HG03378 (cell line): ENCODE measurements around the gene EPHA10.
"Not testable (repeated sequence)": the region's sequence is repeated elsewhere in the genome, so short reads cannot be mapped to it uniquely, and the experiment has no call there.

Source experiments
- ATAC-seq: cut with Tn5 transposase; IDR thresholded peaks from one replicate; pipeline ENCODE4 v1.9.1; 2021; ENCODE audit warnings: mild to moderate bottlenecking, moderate library complexity; ENCODE audit not compliant: unreplicated experiment

The EPHA10 gene

DNA sequence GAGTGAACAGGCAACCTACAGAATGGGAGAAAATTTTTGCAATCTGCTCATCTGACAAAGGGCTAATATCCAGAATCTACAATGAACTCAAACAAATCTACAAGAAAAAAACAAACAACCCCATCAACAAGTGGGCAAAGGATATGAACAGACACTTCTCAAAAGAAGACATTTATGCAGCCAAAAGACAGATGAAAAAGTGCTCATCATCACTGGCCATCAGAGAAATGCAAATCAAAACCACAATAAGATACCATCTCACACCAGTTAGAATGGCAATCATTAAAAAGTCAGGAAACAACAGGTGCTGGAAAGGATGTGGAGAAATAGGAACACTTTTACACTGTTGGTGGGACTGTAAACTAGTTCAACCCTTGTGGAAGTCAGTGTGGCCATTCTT is 6.5 kb upstream of the EPHA10 start:
- not testable (repeated sequence) for ATAC-seq

DNA sequence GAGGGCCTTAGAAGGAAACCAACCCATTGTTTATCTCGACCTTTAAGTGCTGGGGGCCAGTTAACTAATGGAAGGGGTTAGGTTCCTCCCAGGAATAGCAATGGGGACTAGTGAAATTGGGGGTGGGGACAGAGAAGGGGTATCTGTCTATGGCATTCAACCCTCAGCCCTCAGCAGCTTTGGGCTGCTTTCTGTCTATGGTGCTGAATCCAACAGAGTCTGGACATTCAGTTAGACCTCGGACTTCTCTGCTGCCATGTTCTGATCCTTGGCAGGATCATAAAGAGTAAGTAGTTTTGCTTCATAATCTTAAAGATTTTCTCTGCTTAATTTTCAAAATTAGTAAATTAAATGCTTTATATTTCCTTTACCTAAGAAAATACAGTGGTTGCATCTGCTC is 2.6 kb upstream of the EPHA10 start:
- ATAC-seq: no peak

DNA sequence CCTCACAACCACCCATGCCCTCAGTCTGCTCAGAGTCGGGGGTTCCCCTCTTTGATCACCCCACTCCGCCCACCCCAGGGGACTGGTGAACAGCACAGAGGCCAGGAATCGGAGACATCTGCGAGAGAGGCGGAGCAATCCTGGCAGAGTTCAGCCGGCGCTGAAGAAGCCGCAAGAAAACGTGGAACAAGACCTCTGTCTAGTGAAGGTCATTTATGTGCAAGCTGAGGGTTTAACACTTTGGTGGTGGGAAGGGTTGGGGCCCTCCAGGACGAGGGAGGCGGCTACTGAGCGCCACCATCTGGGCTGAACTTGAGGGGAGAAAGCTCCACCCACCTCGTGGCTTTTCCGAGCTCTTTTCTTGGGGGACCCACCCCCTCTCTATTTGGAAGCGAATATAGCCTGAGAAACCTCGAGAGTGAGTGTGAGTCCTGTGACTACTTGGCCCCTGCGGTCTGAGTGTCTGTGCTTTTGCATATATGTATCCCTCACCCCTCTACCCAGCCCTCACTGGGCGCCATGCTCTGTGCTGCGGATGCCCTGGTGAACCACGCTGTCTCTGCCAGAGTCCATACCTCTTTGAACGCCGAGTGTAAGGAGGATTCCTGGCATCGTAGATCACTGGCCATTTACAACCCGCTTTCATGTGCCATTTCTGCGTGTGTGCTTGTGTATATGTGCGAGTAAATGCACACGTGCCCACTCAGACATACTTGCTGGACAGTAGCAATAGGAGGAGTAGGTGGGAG is 1.2 kb upstream of the EPHA10 start:
- ATAC-seq: no peak

DNA sequence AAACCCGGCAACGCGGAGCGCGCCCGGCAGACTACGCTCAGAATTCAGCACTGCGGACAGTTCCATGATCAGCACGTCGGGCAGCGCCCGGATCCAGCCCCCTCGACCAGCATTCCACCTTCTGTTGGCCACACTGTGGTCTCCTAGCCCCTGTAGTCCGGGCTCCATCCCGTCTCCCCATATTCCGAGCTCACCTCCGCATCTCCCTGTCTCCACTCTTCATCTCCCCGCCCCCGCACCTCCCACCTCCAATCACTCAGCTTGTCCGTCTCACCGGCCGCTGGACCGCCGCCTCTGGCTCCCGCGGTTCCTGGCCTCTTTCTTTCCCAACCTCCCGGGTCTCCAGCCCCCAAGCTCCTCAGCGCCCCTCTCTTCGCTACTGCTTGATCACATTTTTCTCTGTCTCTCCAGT is 500 bp downstream of the EPHA10 start:
- no peak for ATAC-seq

DNA sequence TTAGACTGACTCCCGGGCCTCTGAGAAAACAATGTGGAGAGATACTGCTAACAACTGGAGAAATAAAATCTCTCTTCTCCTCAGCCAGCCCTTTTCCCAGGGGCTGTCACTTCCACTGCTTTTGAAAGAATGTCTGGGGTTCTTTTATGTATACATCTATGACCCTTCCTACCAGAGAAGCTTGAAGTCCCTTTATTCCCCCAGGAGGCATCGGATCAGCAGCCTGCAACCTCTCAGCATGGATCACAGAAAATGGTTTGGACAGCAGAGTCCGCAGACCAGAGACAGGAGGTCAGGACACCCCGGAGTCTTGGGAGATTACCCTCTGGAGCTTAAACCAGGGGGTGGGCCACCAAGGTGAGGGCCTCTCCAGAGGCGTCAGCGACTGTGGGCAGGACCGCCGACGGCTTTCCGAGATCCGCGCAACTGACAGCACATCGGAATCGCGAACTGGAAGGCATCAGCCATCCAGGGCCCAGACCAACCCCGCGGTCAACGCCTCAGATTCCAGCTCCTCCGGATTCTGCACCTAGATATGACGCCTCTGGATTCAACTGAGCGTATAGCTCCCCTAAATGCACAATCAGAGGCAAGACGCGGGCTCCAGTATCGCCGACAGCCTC is 1.0 kb downstream of the EPHA10 start:
- no peak for ATAC-seq

DNA sequence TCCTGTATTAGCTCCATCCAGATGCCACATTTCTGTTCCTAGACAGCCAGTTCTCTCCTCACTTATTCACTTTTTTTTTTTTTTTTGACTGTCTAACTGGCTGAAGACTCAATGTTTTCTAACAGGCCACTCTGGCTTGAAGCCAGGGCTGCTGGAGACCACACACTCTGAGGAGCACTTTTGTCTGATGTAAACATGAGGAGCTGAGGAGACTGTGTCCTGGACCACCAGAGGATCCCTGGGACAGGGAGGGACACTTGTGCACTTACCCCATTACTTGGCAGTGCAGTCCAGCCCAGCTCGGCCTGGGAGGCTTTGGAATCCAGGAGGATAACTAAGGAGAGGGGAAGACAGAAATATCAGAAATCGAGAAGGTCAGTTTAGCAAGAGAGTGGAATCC is 2.4 kb downstream of the EPHA10 start:
- no peak for ATAC-seq

DNA sequence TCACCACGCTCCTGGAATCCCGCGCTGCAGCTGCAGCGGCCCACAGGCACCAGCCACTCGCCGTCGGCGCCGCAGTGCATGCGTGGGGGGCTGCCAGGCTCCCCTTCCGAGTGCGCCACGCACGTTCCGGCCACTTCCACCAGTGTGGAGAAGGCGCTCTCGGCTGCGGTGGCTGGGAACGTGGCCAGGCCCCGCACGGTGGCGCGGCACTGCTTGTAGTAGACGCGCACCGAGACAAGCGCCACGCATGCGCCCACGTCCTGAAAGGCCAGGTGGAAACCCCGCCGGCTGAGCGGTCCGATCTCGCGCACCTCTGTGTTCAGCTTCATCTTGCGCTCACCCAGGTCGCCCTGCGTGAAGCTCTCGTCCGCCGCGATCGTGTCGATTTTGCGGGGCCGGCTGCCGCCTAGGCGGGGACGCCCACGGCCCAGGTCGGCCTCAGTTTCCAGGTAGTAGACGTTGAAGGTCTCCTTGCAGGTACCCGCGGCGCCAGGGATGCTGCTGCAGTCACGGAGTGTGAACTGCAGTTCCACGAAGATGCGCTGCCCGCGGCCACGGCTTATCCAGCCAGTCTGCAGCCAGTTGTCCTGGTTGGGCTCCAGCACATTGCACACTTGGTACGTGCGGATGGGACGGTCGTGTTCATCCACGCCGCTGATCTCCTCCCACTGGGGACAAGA is 3.4 kb downstream of the EPHA10 start:
- ATAC-seq: no peak

DNA sequence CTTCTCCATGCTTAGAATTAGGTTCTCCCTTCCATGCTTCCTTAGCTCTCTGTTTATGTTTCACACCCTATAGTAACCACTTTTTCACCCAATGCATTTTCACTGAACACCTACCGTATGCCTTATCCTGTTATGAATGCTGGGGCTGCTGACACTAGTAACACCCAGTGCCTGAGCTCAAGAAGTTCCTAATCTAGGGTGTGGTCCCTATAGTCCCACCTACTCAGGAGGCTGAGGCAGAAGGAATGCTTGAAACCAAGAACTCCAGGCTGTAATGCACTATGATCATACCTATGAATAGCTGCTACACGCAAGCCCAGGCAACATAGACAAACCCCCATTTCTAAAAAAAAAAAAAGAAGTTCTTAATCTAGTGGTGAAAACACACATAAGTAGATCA is 5.5 kb downstream of the EPHA10 start:
- no peak for ATAC-seq

DNA sequence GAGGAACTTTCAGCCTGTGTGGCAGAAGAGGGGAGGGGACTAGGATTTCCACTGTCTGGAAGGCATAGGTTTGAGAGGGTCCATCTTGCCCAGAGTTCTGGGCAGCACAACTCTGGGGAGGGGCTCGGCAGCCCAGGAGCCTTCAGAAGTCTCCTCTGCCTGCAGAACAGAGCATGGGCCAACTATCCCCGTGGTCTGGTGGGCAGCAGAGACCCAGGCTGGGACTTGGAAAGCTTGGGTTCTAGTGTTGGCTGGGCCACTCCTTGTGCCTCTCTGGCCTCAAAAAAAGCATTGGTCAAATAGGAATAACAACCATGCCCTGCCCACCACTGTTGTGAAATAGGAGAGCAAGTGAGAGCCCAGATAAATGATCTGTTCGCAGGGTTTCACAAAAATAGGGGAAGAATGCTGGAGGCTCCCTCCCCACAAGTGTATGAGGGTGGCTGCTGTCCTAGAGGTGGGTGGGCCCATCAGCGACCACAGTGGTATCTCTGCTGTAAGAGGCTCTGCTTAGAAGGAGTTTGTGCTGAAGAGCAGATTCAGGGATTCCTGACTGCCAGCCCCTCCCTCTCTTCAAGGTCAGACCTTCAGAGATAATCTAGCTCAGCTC is 8.9 kb downstream of the EPHA10 start:
- no peak for ATAC-seq

DNA sequence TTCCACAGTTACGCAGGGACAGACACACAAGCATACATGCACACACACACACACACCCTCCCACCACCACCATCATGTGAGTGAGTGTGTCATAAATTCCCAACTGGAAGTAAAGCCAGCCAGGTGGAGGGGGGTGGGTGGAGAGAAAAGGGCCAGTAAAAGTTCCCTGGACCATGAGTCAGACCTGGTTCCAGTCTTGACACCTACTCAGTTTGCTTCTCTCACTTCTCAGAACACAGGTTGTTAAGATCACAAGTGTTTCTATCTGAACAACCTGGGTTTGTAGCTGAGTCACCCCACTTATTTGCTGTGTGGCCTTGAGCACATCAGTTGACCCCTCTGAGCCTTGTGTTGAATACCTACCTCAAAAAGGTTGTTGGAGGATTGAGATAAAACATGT is 9.6 kb downstream of the EPHA10 start:
- ATAC-seq: no peak

DNA sequence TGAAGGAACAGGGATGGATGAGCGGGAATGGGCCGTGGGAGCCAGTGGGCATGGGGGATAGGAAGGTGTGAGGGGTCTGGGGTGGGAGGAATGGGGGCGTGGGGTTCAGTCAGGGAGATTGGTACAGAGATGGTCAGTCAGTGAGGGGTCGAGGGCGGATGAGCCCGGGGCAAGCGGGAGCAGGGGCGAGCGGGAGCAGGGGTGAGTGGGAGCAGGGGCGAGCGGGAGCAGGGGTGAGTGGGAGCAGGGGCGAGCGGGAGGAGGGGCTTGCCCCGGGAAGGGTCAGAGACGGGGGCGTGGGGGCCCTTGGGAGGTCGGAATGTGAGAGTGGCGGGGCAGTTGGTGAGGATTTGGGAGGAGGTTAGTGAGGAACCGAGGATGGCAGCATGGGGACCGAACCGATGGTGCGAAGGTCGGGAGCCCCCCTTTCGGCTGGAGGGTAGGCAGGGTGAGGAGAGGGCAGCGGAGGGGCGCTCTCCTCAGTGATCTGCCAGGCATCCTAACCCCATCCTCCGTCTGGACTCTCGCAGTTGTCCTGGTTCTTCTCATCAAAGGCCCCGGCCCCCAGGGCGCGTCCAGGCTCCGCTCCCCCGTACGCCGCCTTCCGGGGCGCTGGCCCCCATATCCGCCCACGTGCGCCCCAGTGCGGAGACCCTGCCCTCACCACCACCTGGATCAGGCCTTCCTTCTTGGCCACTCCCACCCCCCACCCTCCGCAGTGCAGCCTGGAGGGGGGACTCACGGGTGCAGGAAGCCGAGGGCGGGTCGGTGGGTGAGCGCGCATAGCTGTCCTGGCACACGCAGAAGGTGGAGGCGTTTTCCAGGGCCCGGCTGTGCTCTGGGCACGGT is 11.2 kb downstream of the EPHA10 start:
- ATAC-seq: no peak

DNA sequence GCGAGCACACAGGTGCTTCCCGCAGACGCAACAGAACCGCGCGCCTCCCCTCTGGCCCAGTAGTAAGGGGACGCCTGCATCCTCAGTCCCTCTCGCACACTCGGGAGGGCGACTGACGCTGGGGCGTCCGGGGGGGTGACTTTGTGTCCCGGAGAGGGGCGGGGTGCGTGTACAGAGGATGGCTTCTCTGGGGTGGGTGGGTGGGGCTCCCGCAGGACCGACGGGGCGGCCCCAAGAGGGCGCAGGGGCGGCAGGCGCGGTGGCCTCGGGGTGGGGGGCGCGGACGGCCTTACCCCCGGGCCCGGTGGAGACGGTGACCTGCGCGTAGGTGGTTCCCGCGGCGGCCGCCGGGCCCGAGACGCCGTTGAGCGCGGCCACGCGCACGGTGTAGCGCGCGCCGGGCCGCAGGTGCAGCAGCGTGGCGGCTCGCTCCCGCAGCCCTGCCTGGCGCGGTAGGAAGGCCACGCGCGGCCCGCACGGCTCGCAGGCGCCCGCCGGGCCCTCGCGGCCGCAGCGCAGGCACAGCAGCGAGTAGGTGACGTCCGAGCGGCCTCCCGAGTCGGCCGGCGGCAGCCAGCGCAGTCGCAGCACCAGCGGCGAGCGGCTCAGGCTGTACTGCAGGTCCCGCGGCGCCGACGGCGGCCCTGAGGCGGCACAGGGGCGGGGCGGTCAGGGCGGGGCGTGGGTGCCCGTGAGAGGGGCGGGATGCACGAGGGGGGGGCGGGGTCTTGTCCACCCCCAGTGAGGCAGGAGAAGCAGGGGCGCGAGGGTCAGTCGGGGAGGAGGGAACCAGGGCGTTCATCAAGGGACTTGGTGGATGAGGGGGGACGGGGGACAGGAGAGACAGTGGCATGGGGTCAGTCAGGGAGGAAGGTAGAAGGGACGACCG is 12.1 kb downstream of the EPHA10 start:
- no peak for ATAC-seq

DNA sequence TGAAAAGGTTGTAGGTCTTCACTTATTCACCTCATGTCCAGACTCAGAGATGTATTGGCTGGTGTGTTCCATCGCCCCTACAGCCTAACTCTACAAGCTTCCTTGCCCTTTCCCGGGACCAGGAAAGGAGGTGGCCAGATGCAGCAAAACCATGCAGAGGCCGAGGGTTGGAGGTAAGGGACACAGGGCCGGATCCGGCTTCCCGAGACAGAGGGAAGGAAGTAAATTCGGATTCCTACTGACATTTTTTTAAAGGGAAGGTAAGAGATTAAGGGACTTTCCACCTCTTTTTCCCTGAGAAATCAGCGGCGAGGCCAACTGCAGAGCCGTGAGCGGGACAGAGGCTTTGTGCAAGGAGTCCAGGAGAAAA is 12.7 kb downstream of the EPHA10 start:
- no peak for ATAC-seq

DNA sequence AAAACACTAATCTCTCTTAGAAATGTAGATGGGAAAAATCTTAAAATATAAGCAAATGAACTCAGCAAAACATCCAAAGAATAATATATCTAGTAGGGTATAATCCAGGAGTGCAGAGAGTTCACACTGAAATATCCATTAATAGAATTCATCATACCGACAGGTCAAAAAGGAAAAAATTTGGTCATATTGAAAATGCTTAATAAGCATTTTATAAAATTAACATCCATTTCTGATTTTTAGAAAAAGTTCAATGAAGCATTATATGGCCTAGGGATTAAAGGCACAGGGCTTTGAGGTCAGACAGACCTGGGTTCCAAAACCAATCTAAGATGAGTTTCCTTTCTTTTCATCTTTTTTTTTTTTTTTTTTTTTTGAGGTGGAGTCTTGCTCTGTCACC is 16.4 kb downstream of the EPHA10 start:
- no peak for ATAC-seq

DNA sequence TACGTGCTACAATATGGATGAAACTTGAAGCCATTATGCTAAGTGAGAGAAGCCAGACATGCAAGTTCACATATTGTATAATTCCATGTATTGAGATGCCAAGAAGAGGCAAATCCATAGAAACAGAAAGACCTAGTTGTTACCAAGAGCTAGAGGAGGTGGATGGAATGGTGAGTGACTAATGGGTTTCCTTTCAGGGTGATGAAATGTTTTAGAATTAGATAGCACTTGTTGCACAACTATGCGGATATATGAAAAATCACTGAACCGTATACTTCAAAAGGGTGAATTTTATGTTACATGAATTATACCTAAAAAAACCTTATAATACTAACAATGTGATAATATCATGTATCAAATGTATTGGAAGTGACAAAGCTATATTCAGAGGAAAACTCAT is 18.1 kb downstream of the EPHA10 start:
- no peak for ATAC-seq

DNA sequence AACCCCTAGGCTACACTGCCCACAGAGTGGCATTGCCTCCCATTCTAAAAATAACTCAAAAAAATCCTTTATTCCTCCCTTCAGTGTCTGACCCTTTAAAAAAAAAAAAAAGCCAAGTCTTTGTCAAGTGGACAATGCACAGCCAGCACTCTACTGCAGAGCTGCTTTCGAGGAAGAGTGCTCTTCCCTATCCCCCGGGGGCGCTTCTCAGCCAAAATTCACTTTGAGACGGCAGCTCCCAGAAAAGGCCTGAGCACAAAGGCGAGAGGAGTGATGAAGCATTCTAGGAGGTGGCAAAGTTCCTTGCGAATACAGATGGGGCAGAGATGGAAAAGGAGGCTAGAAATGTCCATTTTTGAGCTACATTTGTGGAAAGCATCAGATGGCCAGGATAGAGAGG is 23.3 kb downstream of the EPHA10 start:
- ATAC-seq: no peak

DNA sequence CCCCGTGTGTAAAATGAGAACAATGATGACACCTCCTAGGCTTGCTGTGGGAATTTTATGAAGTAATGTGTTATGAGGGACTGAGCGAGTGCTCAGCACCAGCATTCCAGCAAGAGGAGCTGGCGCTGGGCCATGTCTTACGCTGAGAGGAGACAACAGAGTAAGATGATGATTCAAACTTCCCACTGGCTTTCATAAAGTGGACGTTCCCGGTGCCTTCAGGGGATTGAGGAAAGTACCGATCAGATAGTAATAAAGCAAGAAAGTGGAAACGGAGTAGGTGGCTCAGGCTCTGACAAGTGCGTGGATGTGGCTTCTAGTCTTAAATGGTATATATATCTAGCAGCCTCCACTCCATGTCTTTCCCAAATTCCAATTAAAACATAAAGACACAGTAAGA is 23.8 kb downstream of the EPHA10 start:
- no peak for ATAC-seq

DNA sequence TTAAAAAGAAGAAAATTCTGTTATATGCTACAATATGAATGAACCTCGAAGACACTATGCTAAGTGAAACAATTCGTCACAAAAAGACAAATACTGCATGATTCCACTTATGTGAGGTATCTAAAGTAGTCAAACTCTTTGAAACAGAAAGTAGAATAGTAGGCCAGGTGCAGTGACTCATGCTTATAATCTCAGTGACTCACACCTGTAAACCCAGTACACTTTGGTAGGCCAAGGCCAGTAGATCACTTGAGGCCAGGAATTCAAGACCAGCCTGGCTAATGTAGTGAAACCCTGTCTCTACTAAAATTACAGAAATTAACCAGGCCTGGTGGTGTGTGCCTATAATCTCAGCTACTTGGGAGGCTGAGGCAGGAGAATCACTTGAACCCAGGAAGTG is 25.7 kb downstream of the EPHA10 start:
- no peak for ATAC-seq

DNA sequence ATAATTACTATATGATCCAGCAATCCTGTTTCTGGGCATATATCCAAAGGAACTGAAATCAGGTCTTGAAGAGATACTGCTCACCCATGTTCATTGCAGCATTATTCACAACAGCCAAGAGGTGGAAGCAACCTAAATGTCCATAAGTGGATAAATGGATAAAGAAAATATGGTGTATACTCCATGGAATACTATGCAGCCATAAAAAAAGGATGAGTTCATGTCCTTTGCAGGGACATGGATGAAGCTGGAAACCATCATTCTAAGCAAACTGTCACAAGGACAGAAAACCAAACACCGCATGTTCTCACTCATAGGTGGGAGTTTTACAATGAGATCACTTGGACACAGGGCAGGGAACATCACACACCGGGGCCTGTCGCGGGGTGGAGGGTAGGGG is 26.3 kb downstream of the EPHA10 start:
- ATAC-seq: not testable (repeated sequence)

DNA sequence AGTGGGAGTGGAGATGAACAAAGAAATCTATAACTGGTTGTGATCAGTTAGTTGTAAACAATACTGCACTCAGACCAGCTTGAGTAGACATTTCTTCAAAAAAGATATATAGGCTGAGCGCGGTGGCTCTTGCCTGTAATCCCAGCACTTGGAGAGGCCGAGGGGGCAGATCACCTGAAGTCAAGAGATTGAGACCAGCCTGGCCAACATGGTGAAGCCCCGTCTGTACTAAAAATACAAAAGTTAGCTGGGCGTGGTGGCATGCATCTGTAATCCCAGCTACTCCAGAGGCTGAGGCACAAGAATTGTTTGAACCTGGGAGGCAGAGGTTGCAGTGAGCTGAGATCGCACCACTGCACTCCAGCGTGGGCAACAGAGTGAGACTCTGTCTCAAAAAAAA is 26.9 kb downstream of the EPHA10 start:
- not testable (repeated sequence) for ATAC-seq
